WI38 (cell line): Measurements from ENCODE around the gene GLG1.

ENCODE experiments used
- H3K4me3 ChIP-seq: 2 replicates; pipeline ENCODE4 v1.5.1; 2011; ENCODE audit warnings: low read depth, mild to moderate bottlenecking, control low read depth, low read length
- CTCF ChIP-seq: IDR thresholded peaks from 2 replicates; pipeline ENCODE4 v1.5.1; 2012; ENCODE audit warnings: low read depth, mild to moderate bottlenecking, control low read depth, low read length

Gene GLG1

DNA sequence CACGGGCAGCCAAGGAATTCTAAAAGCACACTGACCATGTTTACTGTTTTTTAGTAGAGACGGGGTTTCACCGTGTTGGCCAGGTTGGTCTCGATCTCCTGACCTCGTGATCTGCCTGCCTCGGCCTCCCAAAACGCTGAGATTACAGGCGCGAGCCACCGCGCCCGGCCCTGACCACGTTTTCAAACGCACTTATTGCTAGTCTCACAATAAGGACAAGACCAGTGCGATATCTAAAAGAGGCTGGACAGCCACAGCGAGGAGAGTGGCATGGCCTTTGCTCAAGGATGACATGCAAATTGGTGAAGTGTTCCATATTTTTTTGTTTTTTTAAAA is 150.7 kb downstream of the GLG1 start:
- no peak for TF ChIP-seq CTCF
- H3K4me3 ChIP-seq, result no peak overlapping the region

GRCh38 chr16:74455619-74456289 is 151.2 kb downstream of the GLG1 start:
- no peak for TF ChIP-seq CTCF
- no peak overlapping the region for H3K4me3 ChIP-seq

GRCh38 chr16:74455213-74455612 is 151.7 kb downstream of the GLG1 start:
- TF ChIP-seq CTCF, result no peak

GRCh38 chr16:74451951-74452758 is 154.8 kb downstream of the GLG1 start:
- TF ChIP-seq CTCF, result no peak
- no peak overlapping the region for H3K4me3 ChIP-seq

More at GRCh38 chr16:74455213-74455612, 151.7 kb downstream of the GLG1 start:
- H3K4me3 ChIP-seq, result no peak overlapping the region

DNA sequence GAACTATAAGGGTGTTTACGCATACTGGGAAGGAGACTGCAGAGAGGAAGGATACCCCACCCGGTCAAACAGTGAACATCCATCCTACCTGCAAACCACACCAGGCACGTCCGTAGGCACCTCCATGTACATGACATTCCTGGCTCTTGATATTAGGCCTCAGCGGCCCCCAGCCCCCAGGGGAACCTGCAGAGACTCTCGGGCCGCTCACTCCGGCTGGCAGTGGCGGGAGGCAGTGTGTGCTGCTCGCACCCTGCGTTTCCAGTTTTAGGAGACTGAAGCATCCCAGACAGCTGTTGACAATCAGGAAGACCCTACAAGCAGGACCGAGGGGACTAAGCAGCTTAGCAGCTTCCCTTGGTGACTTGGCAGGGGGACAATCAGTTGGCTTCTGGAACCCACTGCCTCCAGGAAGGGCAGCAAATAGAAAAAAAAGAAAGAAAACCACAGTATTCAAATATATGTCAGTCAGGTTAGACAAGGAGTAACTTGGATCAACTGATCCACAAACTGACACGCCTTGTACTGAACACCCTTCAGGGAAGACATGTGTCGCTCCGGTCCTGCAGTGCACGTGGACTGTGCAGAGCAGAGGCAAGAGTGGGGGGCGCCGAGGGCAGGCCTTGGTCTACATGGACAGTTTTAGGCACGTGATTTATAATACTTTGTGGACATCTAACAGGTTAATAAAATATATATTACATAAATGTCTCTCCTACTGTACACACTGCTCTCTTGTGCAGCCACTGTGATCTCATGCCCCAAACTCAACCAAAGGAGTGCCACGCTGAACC is 155.8 kb downstream of the GLG1 start:
- no peak overlapping the region for H3K4me3 ChIP-seq
- no peak for TF ChIP-seq CTCF

DNA sequence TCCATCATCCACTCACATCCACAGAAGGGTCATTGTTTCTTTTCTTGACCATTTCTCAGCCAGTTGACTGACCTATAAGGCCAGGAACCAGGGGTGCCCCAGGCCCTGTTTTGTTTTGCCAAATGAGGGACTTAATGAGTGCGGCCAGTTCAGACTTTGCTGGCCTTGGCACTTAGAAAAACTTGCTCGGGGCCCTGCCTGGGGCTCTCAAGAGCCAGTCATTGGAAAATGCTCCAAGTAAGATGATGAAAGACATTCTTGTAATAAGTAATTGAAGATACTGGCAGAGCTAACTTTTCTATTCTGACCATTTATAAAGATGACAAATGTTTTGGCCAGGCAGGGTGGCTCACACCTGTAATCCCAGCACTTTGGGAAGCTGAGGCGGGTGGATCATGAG is 156.7 kb downstream of the GLG1 start:
- H3K4me3 ChIP-seq, result no peak overlapping the region
- TF ChIP-seq CTCF, result no peak

DNA sequence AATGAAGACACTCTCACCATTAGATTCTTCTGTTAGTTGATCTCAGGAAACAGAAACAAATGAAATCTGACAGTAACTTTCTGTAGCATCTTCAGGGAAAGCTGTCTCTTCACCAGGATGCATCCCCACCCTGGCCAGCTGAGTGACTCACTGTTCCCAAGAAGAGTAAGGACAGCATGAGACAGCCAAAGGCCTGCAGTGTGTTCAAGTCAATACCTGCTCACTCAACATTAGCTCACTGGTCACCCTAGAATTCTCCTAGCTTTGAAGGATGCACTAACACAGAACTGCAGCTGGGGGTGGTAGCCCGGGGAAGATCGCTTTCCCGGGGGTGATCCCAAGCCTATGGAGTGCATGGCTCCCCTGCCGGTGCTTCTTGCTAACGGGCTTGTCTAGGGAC is 157.4 kb downstream of the GLG1 start:
- TF ChIP-seq CTCF, result no peak
- no peak overlapping the region for H3K4me3 ChIP-seq
